Activated CD8-positive, alpha-beta memory T cell treated with anti-CD3 and anti-CD28 coated beads, Interleukin-2, amount 10 ng/mL, durations not matched to agents 7 days and 5 days (primary cell): ENCODE results near the gene NDRG3. TPM values are rescaled to one million over a fixed set of nuclear protein-coding genes. Genes with fewer than 3 reads are reported as not detected.

Experiments
- ATAC-seq: fragments of 150-1000 bp; cut with Tn5 transposase; one replicate; pipeline ENCODE4 v1.10.0; 2021; ENCODE audit warnings: moderate library complexity
- CTCF ChIA-PET: fragments of 350-600 bp; sonication (Branson Sonifier 250); formaldehyde crosslinking; loops from one replicate; lab custom pipeline; 2021; ENCODE audit warnings: antibody characterized with exemption; lab: Charles Lee
- DNase-seq: peaks from one replicate; pipeline ENCODE4 v3.0.0-alpha.2; 2020
- H3K27ac Mint-ChIP-seq: one replicate; pipeline ENCODE4 v1.8.0; 2021; ENCODE audit warnings: mild to moderate bottlenecking, mixed read lengths
- H3K27me3 Mint-ChIP-seq: one replicate; pipeline ENCODE4 v1.8.0; 2021; ENCODE audit warnings: mixed read lengths
- H3K36me3 Mint-ChIP-seq: one replicate; pipeline ENCODE4 v1.8.0; 2021; ENCODE audit warnings: mild to moderate bottlenecking, mixed read lengths
- H3K4me1 Mint-ChIP-seq: one replicate; pipeline ENCODE4 v1.8.0; 2021; ENCODE audit warnings: mixed read lengths
- H3K4me3 Mint-ChIP-seq: one replicate; pipeline ENCODE4 v1.8.0; 2021; ENCODE audit warnings: mild to moderate bottlenecking, moderate library complexity, mixed read lengths
- H3K9me3 Mint-ChIP-seq: one replicate; pipeline ENCODE4 v1.8.0; 2022; ENCODE audit warnings: low read depth, mixed read lengths
- total RNA-seq, 2 experiments: library from RNA; stranded (reverse); gene quantifications; one replicate each; pipeline ENCODE4 v1.2.3, GENCODE V29; 2021

Gene NDRG3
- 10 to 100 TPM; 27.8 to 28.8 TPM for total RNA-seq

DNA sequence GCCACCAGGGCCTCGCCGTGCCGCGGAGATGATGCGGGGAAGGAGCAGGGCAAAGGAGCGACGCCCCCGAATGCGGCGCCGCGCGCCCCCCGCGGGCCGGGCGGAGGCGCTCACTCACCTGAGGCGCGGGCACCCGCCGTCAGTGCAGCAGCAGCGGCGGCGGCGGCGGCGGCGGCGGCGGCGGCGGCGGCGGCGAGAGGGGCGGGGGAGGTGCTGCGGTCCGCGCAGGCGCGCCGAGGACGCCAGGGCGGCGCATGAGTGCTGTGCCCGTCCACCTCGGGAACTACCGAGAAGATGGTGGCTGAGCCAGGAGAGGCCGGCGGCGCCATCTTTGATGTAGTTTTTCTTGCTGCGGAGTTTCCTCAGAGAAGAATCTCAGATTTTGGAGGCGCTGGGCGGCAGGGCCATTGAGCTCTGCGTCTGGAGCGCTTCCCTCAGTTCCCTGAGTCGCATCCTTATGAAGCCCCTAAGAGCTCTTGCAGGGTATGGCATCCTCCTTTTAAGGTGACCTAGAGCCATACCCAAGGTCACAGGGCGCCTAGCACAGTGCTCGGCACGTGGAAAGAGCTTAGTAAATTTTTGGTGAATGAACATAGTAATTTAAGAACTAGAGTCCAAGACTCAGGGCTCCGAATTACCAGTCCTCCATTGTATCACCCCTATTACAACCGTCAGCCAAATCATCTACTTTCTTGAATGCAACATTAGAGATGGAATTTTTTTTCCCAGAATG is at the start of gene NDRG3:
NDRG3 (minus strand) TSS at position 164 of the 733 bp plus-strand sequence. CDS start 24,355 bp downstream, outside the sequence.
- peak within 1 kb of the TSS; percentile 84 for H3K27ac Mint-ChIP-seq
- peaks cover 8% of the 10 kb centered on the region for H3K36me3 Mint-ChIP-seq
- ATAC-seq (peak; percentile 99), DNase-seq (peak; percentile 96)
- peaks cover 24% of the 10 kb centered on the region for H3K4me1 Mint-ChIP-seq
- CTCF ChIA-PET, result interaction anchor here (0.7 to 3.0 kb wide), 12 partner anchors 8 to 175 kb away, joined by 3 to 15 read pairs (median 4); partner anchors contain the start of gene RAB5IF
- no peaks in the 10 kb centered on the region for H3K27me3 Mint-ChIP-seq
- H3K4me3 Mint-ChIP-seq, result peak within 1 kb of the TSS; percentile 84
- H3K9me3 Mint-ChIP-seq, result no peaks in the 10 kb centered on the region

DNA sequence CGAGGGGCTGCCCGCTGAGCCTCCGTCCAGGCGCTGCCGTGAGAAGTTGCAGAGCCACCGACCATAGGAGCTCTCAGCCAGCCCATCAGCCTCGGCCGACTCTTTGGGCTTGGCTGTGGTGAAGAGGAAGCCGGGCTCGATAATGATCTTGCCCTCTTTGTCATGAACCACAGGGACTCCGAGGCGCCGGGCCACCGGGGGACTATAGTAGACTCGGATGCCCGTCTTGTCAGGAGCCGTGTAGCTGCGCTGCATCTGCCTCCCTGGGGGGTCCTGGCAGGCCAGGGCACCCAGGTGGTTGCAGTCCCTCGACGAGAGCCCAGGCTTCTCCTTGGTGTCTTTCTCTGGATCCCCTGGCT is 48.2 kb upstream of the NDRG3 start:
- no peaks in the 10 kb centered on the region for H3K36me3 Mint-ChIP-seq
- H3K27me3 Mint-ChIP-seq, result no peaks in the 10 kb centered on the region
- no peaks in the 10 kb centered on the region for H3K4me1 Mint-ChIP-seq
- CTCF ChIA-PET, result interaction anchor here (2.5 kb wide), 1 partner anchor 14 kb away, joined by 6 read pairs; no protein-coding TSS in a partner anchor
- H3K9me3 Mint-ChIP-seq, result no peaks in the 10 kb centered on the region
- H3K27ac Mint-ChIP-seq, result no peak overlapping the region
- H3K4me3 Mint-ChIP-seq, result no peak overlapping the region
- DNase-seq, result no peak
- no peak for ATAC-seq

DNA sequence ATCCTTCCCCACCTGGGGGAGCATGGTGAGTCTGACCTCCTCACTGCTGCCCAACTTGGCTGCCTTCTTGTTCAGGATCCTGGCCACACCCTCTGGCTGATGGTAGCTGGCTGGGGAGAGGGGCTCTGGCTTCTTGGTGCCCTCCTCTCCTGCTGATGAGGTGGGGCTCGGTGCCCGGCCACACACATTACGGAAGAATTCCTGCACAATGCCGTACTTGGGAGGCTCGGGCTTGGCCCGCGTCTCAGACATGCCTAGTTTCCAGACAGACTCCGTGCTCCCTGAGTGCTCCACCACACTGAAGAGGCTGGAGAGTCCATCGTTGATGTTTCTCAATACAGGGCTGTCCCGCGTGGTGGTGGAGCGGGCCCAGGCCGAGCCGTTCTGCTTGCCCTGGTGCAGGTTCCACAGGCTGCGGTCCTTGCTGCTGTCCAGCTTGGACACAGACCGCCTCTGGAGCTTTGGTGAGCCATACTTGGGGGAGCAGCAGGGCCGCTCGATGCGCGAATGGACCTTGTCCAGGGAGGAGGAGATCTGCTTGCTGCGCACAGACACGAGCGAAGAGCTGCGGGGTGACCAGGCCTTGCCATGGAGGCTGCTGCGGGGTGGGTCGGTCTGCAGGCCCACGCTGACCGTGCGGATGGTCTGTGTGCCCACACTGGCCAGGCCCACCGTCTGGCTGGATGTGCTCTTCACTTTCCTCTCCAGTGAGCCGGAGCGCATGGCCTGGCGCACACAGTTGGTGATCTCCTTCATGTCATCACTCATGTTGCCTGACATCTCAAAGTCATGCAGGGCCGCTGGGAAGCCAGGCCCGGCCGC is 47.6 kb upstream of the NDRG3 start:
- ATAC-seq, result no peak
- no peak overlapping the region for H3K27ac Mint-ChIP-seq
- no peak for DNase-seq
- no peak overlapping the region for H3K4me3 Mint-ChIP-seq
- no peaks in the 10 kb centered on the region for H3K4me1 Mint-ChIP-seq
- H3K36me3 Mint-ChIP-seq, result no peaks in the 10 kb centered on the region
- CTCF ChIA-PET, result interaction anchor here (0.9 to 2.5 kb wide), 3 partner anchors 9 to 37 kb away, joined by 3 to 6 read pairs (median 4); no protein-coding TSS in a partner anchor
- no peaks in the 10 kb centered on the region for H3K9me3 Mint-ChIP-seq
- no peaks in the 10 kb centered on the region for H3K27me3 Mint-ChIP-seq

DNA sequence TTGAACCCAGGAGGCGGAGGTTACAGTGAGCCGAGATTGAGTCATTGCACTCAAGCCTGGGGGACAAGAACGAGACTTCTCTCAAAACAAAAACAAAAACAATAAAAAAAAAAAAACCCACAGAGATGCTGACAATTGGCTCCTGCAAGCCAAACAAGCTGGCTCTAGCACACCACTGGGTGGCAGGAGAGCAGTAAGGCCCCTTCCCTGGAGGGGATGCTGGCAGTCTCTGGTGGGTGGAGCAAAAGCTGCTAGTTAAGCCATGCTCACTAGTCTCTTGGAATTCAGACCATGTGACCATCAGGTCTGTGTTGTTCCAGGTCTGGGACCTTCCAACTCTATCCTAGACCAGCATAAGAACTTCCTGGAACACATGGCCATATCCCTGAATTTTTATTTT is 46.5 kb upstream of the NDRG3 start:
- Mint-ChIP-seq H3K36me3 (no peaks in the 10 kb centered on the region), H3K27me3 (no peaks in the 10 kb centered on the region), H3K4me1 (no peaks in the 10 kb centered on the region), H3K9me3 (no peaks in the 10 kb centered on the region), H3K27ac (no peak overlapping the region), H3K4me3 (no peak overlapping the region)
- peak; percentile 75 for ATAC-seq
- CTCF ChIA-PET, result interaction anchor here (0.8 to 2.5 kb wide), 6 partner anchors 10 to 91 kb away, joined by 3 to 6 read pairs (median 4); a partner anchor contains a TSS
- peak; percentile 58 for DNase-seq

DNA sequence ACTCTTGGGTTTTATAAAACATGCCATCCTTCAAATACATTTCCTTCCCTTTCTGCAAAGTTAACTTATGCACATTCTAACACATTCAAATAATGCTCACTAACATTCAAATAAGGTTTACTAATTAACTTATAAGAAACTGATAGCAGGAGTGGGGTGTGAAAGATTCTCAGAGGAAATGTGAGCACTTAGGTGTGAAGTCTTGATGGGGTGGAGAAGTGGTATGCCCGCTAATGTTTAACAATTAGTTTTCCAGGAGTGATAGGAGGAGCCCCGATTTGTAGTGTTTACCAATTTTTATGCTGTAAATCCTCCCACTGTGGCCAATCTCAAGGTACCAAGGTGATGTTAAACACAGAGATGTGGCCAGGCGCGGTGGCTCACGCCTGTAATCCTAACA is 46.0 kb upstream of the NDRG3 start:
- H3K9me3 Mint-ChIP-seq, result no peaks in the 10 kb centered on the region
- no peaks in the 10 kb centered on the region for H3K4me1 Mint-ChIP-seq
- CTCF ChIA-PET, result interaction anchor here (0.8 to 2.5 kb wide), 5 partner anchors 11 to 92 kb away, joined by 3 to 6 read pairs (median 4); a partner anchor contains a TSS

DNA sequence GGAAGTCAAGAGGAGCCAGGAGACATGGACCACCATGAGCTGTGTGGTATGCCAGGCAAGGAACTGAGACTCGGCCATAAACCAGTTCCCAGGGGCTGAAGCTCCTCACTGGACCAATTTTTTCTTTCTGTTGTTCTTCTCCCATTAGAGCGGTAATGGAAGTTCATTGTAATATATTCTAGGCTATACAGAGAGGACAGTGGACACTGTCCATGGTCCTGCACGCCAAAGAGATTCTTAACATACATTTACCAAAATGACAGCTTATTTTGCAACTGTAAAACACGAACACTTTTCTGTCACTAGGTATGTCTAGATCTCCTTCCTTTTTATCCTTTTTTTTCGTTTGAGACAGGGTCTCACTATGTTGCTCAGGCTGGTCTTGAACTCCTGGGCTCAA is 40.8 kb upstream of the NDRG3 start:
- no peak for DNase-seq
- CTCF ChIA-PET, result interaction anchor here (0.6 to 2.3 kb wide), 2 partner anchors 22 to 47 kb away, joined by 5 to 9 read pairs; no protein-coding TSS in a partner anchor
- H3K4me1 Mint-ChIP-seq, result no peaks in the 10 kb centered on the region
- no peak overlapping the region for H3K4me3 Mint-ChIP-seq
- H3K9me3 Mint-ChIP-seq, result no peaks in the 10 kb centered on the region
- H3K27me3 Mint-ChIP-seq, result no peaks in the 10 kb centered on the region
- no peak overlapping the region for H3K27ac Mint-ChIP-seq
- H3K36me3 Mint-ChIP-seq, result no peaks in the 10 kb centered on the region
- no peak for ATAC-seq

More for the DNA sequence above, 46.0 kb upstream of the NDRG3 start:
- no peak overlapping the region for H3K27ac Mint-ChIP-seq
- H3K4me3 Mint-ChIP-seq, result no peak overlapping the region
- H3K27me3 Mint-ChIP-seq, result no peaks in the 10 kb centered on the region
- ATAC-seq (no peak), DNase-seq (no peak)
- no peaks in the 10 kb centered on the region for H3K36me3 Mint-ChIP-seq

DNA sequence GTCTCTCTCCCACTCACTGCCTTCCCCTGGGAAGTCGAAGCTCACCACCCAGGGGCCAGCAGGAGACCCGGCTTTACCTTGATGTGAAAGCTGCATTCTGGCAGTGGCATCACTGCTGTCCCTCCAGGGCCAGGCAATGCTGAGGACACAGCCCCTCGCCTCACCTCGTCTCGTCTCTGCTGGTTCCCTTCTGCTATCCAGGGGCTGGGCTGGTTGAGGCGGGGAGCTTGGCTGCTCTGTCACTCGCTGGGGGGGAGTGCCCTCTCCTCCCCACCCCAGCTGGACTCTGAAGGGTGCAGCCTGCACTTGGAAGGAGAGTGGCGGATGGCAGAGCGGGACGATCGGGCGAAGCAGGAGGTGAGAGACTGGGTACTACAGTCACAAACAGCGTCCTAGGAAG is 40.4 kb upstream of the NDRG3 start:
- H3K36me3 Mint-ChIP-seq, result no peaks in the 10 kb centered on the region
- H3K4me3 Mint-ChIP-seq, result no peak overlapping the region
- no peaks in the 10 kb centered on the region for H3K4me1 Mint-ChIP-seq
- H3K27me3 Mint-ChIP-seq, result no peaks in the 10 kb centered on the region
- no peaks in the 10 kb centered on the region for H3K9me3 Mint-ChIP-seq
- DNase-seq (no peak), ATAC-seq (no peak)
- CTCF ChIA-PET, result interaction anchor here (2.3 kb wide), 1 partner anchor 22 kb away, joined by 9 read pairs; no protein-coding TSS in a partner anchor
- H3K27ac Mint-ChIP-seq, result no peak overlapping the region

DNA sequence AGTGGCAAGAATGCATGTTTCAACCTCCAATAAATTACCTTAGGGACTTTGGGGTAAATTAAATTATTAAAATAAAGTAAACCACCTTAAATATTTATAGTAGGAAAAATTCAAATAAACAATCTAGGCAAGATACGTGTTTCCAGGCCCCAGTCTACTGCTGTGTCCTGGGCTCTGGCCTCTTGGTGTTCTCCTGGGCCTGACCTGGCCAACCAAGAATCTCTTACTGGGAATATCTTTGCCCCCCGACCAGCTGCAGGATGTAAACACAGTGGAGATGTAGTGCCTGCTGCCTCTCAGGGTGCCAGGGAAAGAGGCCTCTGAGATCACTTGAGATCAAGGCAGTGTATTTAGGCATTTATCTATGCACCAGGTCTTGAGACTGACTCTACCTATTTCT is 39.4 kb upstream of the NDRG3 start:
- DNase-seq (no peak), ATAC-seq (no peak)
- Mint-ChIP-seq H3K9me3 (no peaks in the 10 kb centered on the region), H3K4me3 (no peak overlapping the region), H3K27me3 (no peaks in the 10 kb centered on the region), H3K36me3 (no peaks in the 10 kb centered on the region), H3K4me1 (no peaks in the 10 kb centered on the region), H3K27ac (no peak overlapping the region)
- CTCF ChIA-PET, result interaction anchor here (0.9 to 2.3 kb wide), 3 partner anchors 11 to 78 kb away, joined by 3 to 9 read pairs (median 3); partner anchors contain the start of gene DSN1

DNA sequence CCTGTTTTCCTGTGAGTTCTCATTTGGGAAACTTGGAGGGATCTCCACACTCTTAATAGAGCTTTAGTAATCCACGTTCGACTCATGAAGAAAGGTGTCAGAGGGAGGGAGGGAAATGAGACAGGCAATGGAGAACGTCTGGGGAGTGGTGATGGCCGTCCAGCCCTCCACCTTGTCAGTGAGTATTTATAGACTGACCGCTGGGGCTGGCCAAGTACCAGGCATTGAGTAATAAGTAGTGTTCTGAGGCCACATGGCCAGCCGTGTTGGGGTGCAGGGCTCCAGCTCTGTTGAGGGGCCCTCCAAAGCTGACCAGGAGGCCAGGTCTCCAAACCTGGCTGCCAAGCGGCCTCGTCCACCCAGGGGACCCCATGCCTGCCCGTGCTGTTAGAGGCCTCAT is 39.0 kb upstream of the NDRG3 start:
- Mint-ChIP-seq H3K4me3 (no peak overlapping the region), H3K27ac (no peak overlapping the region), H3K4me1 (no peaks in the 10 kb centered on the region), H3K36me3 (no peaks in the 10 kb centered on the region), H3K27me3 (no peaks in the 10 kb centered on the region), H3K9me3 (no peaks in the 10 kb centered on the region)
- DNase-seq, result no peak
- CTCF ChIA-PET, result interaction anchor here (0.9 to 2.3 kb wide), 3 partner anchors 11 to 78 kb away, joined by 3 to 9 read pairs (median 3); partner anchors contain the start of gene DSN1
- ATAC-seq, result no peak

DNA sequence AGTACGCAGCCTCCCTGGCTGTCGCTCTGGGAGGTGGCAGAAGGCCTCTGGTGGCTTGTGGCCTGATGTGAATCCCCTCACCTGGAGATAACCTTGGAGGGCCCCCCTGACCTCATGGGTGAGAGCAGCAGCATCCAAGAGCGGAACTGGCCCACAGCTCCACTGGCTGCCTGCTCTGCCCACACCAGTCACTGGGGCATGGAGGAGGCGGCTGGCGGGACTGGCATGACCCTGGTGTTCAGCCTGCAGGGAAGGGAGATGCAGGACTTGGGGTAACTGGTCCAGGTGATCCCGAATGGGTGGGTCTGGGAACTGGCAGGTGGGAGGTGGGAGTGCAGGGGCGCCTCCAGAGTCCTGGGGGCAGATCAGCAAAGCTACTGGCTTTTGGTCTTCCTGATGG is 38.2 kb upstream of the NDRG3 start:
- no peak overlapping the region for H3K27ac Mint-ChIP-seq
- DNase-seq (no peak), ATAC-seq (no peak)
- no peaks in the 10 kb centered on the region for H3K9me3 Mint-ChIP-seq
- CTCF ChIA-PET, result no interaction called here
- H3K4me3 Mint-ChIP-seq, result no peak overlapping the region
- no peaks in the 10 kb centered on the region for H3K27me3 Mint-ChIP-seq
- H3K36me3 Mint-ChIP-seq, result no peaks in the 10 kb centered on the region
- H3K4me1 Mint-ChIP-seq, result no peaks in the 10 kb centered on the region

DNA sequence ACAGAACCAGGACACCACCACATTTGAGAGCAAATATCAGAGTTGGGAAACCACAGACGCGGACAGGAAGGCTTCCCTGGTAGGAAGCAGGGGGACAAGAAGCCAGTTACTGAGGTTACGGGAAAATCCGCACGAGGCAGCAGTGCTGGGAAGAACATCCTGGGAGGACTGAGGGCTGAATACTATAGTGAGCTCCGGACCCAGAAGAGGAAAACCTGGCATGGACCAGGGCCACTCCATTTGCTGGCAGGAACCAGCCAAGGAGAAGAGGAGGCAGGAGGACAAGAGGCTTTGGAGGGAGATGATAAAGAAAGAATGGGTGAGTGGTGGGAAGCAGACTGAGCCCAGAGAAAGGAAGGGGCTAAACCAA is 33.8 kb upstream of the NDRG3 start:
- no peaks in the 10 kb centered on the region for H3K9me3 Mint-ChIP-seq
- H3K36me3 Mint-ChIP-seq, result no peaks in the 10 kb centered on the region
- ATAC-seq (no peak), DNase-seq (no peak)
- no peak overlapping the region for H3K27ac Mint-ChIP-seq
- no peaks in the 10 kb centered on the region for H3K27me3 Mint-ChIP-seq
- CTCF ChIA-PET, result no interaction called here
- H3K4me1 Mint-ChIP-seq, result peaks cover 2% of the 10 kb centered on the region
- H3K4me3 Mint-ChIP-seq, result no peak overlapping the region

DNA sequence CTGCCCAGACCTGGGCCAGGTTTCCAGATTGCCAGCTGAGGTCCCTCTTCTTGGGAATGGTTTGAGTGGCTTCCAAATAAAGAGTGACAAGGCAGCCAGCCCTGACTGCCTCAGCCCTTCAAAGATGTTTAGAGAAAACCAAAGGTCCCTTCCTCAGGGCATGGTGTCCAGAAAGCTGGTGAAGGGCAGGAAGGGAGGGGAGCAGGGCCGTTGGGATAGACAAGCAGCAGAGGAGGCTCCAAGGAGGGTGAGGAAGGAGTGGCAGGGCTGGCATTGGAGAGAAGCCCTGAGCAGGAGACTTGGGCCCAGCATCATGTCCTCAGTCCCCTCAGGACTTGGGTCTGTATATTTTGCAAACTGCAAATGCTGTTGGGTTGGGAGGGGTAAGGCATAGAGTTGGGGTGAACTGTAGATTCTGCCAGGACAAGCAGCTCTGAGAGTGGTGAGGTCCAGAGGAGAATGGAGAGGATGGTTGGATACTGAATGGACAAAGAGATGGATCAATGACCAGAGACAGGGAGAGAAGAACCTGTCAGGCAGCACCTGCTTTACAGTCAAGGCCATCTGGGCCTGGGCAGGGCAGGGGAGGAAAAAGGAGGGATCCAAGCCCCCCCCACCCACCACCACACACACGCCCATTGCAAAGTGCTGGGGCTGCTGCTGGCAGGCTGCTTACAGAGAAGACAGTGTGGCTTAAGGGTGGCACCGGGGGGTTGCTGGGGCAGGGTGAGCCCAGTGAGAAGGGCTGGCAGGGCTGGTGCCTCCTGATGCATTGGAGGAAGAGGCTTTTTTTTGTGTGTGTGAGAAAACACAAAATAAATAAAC is 33.2 kb upstream of the NDRG3 start:
- DNase-seq, result no peak
- Mint-ChIP-seq H3K4me1 (peaks cover 4% of the 10 kb centered on the region), H3K36me3 (no peaks in the 10 kb centered on the region), H3K27ac (peak overlapping the region; percentile 14), H3K9me3 (no peaks in the 10 kb centered on the region), H3K27me3 (no peaks in the 10 kb centered on the region), H3K4me3 (no peak overlapping the region)
- CTCF ChIA-PET, result interaction anchor here (0.8 kb wide), 1 partner anchor 50 kb away, joined by 3 read pairs; no protein-coding TSS in a partner anchor
- no peak for ATAC-seq
